ENCODE data around the gene RPTOR.

Gene RPTOR

GRCh38 chr17:80962356-80963329, 418.0 kb downstream of the RPTOR start:
- Histone ChIP-seq H2AFZ (ENCODE audit: low read length) (no peak overlapping the region), H3K23ac (ENCODE audit: low read depth, low read length, poor library complexity) (no peak overlapping the region)
- WGBS, 2 donors (ENCODE audit: extremely low coverage in 2 of 2, insufficient read length in 2 of 2, insufficient replicate concordance in 1 of 2), result no CpG with 5 or more reads among the region's 41 CpGs

DNA sequence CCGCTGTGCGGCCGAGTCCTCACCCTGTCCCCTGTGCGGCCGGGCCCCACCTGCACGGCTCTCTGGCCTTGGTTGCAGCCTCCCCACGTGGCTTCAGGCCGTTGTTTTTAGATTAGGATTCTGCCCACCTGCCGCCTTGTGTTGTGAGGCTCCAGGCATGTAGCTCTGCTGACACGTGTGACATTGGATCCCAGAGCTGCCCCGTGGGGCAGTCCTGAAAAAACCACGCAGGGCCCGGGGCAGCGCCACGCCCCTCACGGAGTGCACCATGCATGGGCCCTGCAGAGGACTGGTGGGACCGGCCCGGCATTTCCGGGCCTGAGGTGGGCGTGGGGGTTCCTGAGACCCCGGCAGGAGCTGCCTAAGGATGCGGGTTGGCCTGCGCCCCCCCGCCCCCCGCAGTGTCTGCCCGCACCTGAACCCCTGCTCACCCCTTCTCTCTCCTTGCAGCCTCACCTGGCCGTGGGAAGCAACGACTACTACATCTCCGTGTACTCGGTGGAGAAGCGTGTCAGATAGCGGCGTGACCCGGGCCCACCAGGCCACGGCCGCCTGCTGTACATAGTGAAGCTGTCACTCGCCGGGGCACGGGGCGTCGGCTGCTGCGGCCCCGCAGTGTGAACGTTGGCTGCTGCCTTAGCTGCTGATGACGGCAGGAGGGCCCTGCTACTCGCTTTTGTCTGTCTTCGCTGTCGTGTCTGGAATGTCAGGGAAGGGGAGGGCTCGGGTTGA, 419.3 kb downstream of the RPTOR start:
- peaks cover 9 to 18% of the 10 kb centered on the region in 2 donors for H3K4me1 ChIP-seq (ENCODE audit: control insufficient read depth in 2 of 2, insufficient read depth in 1 of 2, low read depth in 1 of 2, low read length in 2 of 2)
- H3K4ac ChIP-seq (ENCODE audit: low read length), result no peak overlapping the region
- peak overlapping the region; percentile 83 for H2BK5ac ChIP-seq (ENCODE audit: low read length)
- no peaks in the 10 kb centered on the region for H3K27me3 ChIP-seq (ENCODE audit: control insufficient read depth in 3 of 3, insufficient read depth in 3 of 3, low read depth in 1 of 3, low read length in 3 of 3)
- no peak overlapping the region for H3K4me3 ChIP-seq (ENCODE audit: low read length in 2 of 2)
- peak overlapping the region; percentile 73 for H2BK12ac ChIP-seq (ENCODE audit: low read length)
- H3K4me2 ChIP-seq (ENCODE audit: insufficient read depth, low read length, poor library complexity, severe bottlenecking), result peak overlapping the region; percentile 33
- peak; percentile 52 for DNase-seq (ENCODE audit: low spot score)
- H2BK120ac ChIP-seq (ENCODE audit: low read depth, low read length), result no peak overlapping the region
- H3K36me3 ChIP-seq (replicated peaks in 1 of 2; ENCODE audit: control insufficient read depth in 2 of 2, insufficient read depth in 2 of 2, low read length in 2 of 2), result peaks cover 6 to 7% of the 10 kb centered on the region in 2 donors
- peak overlapping the region; percentile 77 for H3K9ac ChIP-seq (ENCODE audit: low read depth, low read length, poor library complexity)
- H4K91ac ChIP-seq (ENCODE audit: low read depth, low read length, poor library complexity), result peak overlapping the region; percentile 79
- H3K14ac ChIP-seq (ENCODE audit: low read length), result peak overlapping the region; percentile 71
- peak overlapping the region; percentile 92 for H3K18ac ChIP-seq (ENCODE audit: low read length)
- H3K79me1 ChIP-seq (ENCODE audit: low read depth, low read length), result peaks cover 7% of the 10 kb centered on the region
- peak overlapping the region; percentile 54 for H2BK15ac ChIP-seq (ENCODE audit: low read length)
- no peak overlapping the region for H2AFZ ChIP-seq (ENCODE audit: low read length)
- WGBS, 2 donors (ENCODE audit: extremely low coverage in 2 of 2, insufficient read length in 2 of 2, insufficient replicate concordance in 1 of 2), result no CpG with 5 or more reads among the region's 49 CpGs
- peak overlapping the region; percentile 59 for H2AK5ac ChIP-seq (ENCODE audit: low read depth, low read length)
- no peaks in the 10 kb centered on the region for H3K9me3 ChIP-seq (replicated peaks in 1 of 2; ENCODE audit: control insufficient read depth in 2 of 2, insufficient read depth in 1 of 2, low read depth in 1 of 2, low read length in 2 of 2)
- no peak overlapping the region for H4K8ac ChIP-seq (ENCODE audit: low read depth, low read length)
- H3K23ac ChIP-seq (ENCODE audit: low read depth, low read length, poor library complexity), result peak overlapping the region; percentile 55
- H3K27ac ChIP-seq (replicated peaks; ENCODE audit: low read length), result no peak overlapping the region

More at GRCh38 chr17:80962356-80963329, 418.0 kb downstream of the RPTOR start:
- no peak overlapping the region for H2BK5ac ChIP-seq (ENCODE audit: low read length)
- no peak overlapping the region for H2BK120ac ChIP-seq (ENCODE audit: low read depth, low read length)
- no peak overlapping the region for H4K8ac ChIP-seq (ENCODE audit: low read depth, low read length)
- H3K9ac ChIP-seq (ENCODE audit: low read depth, low read length, poor library complexity), result no peak overlapping the region
- no peak overlapping the region for H2BK15ac ChIP-seq (ENCODE audit: low read length)
- no peak overlapping the region for H2AK5ac ChIP-seq (ENCODE audit: low read depth, low read length)
- no peak for DNase-seq (ENCODE audit: low spot score)
- H3K4ac ChIP-seq (ENCODE audit: low read length), result no peak overlapping the region
- no peaks in the 10 kb centered on the region for H3K9me3 ChIP-seq (replicated peaks in 1 of 2; ENCODE audit: control insufficient read depth in 2 of 2, insufficient read depth in 1 of 2, low read depth in 1 of 2, low read length in 2 of 2)
- no peaks in the 10 kb centered on the region for H3K27me3 ChIP-seq (ENCODE audit: control insufficient read depth in 3 of 3, insufficient read depth in 3 of 3, low read depth in 1 of 3, low read length in 3 of 3)
- peaks cover 6 to 7% of the 10 kb centered on the region in 2 donors for H3K36me3 ChIP-seq (replicated peaks in 1 of 2; ENCODE audit: control insufficient read depth in 2 of 2, insufficient read depth in 2 of 2, low read length in 2 of 2)
- no peak overlapping the region for H3K4me3 ChIP-seq (ENCODE audit: low read length in 2 of 2)
- H3K4me1 ChIP-seq (ENCODE audit: control insufficient read depth in 2 of 2, insufficient read depth in 1 of 2, low read depth in 1 of 2, low read length in 2 of 2), result peaks cover 4 to 23% of the 10 kb centered on the region in 2 donors
- peak overlapping the region; percentile 97 for H2BK12ac ChIP-seq (ENCODE audit: low read length)
- H3K18ac ChIP-seq (ENCODE audit: low read length), result peak overlapping the region; percentile 38
- no peak overlapping the region for H3K14ac ChIP-seq (ENCODE audit: low read length)
- H3K79me1 ChIP-seq (ENCODE audit: low read depth, low read length), result peaks cover 7% of the 10 kb centered on the region
- no peak overlapping the region for H3K4me2 ChIP-seq (ENCODE audit: insufficient read depth, low read length, poor library complexity, severe bottlenecking)
- H4K91ac ChIP-seq (ENCODE audit: low read depth, low read length, poor library complexity), result no peak overlapping the region
- no peak overlapping the region for H3K27ac ChIP-seq (replicated peaks; ENCODE audit: low read length)

GRCh38 chr17:80964544-80964856, 419.9 kb downstream of the RPTOR start:
- Histone ChIP-seq H3K4me1 (ENCODE audit: control insufficient read depth in 2 of 2, insufficient read depth in 1 of 2, low read depth in 1 of 2, low read length in 2 of 2) (peaks cover 9 to 16% of the 10 kb centered on the region in 2 donors), H3K18ac (ENCODE audit: low read length) (peak overlapping the region; percentile 84), H2BK15ac (ENCODE audit: low read length) (peak overlapping the region; percentile 45), H3K4me2 (ENCODE audit: insufficient read depth, low read length, poor library complexity, severe bottlenecking) (peak overlapping the region; percentile 33), H2BK12ac (ENCODE audit: low read length) (no peak overlapping the region), H2AFZ (ENCODE audit: low read length) (no peak overlapping the region), H2AK5ac (ENCODE audit: low read depth, low read length) (peak overlapping the region; percentile 59), H3K27me3 (ENCODE audit: control insufficient read depth in 3 of 3, insufficient read depth in 3 of 3, low read depth in 1 of 3, low read length in 3 of 3) (no peaks in the 10 kb centered on the region), H3K36me3 (replicated peaks in 1 of 2; ENCODE audit: control insufficient read depth in 2 of 2, insufficient read depth in 2 of 2, low read length in 2 of 2) (peaks cover 6 to 7% of the 10 kb centered on the region in 2 donors), H3K9ac (ENCODE audit: low read depth, low read length, poor library complexity) (no peak overlapping the region), H3K9me3 (replicated peaks in 1 of 2; ENCODE audit: control insufficient read depth in 2 of 2, insufficient read depth in 1 of 2, low read depth in 1 of 2, low read length in 2 of 2) (no peaks in the 10 kb centered on the region), H3K79me1 (ENCODE audit: low read depth, low read length) (peaks cover 6% of the 10 kb centered on the region), H3K4me3 (ENCODE audit: low read length in 2 of 2) (no peak overlapping the region), H3K14ac (ENCODE audit: low read length) (peak overlapping the region; percentile 84), H4K8ac (ENCODE audit: low read depth, low read length) (no peak overlapping the region), H3K23ac (ENCODE audit: low read depth, low read length, poor library complexity) (peak overlapping the region; percentile 55), H3K4ac (ENCODE audit: low read length) (peak overlapping the region; percentile 76), H3K27ac (replicated peaks; ENCODE audit: low read length) (peak overlapping the region; percentile 54), H2BK120ac (ENCODE audit: low read depth, low read length) (no peak overlapping the region), H2BK5ac (ENCODE audit: low read length) (peak overlapping the region; percentile 83), H4K91ac (ENCODE audit: low read depth, low read length, poor library complexity) (peak overlapping the region; percentile 79)
- DNase-seq (ENCODE audit: low spot score), result no peak
- WGBS, 2 donors (ENCODE audit: extremely low coverage in 2 of 2, insufficient read length in 2 of 2, insufficient replicate concordance in 1 of 2), result no CpG with 5 or more reads among the region's 14 CpGs

All from neuronal stem cell (in vitro differentiated cells).